NCI-H524 (cell line): ENCODE data around the gene CCDC33.

Experiments used
- DNase-seq, 2 experiments: peaks; one replicate each; lab custom pipeline; 2025; lab: John Stamatoyannopoulos, UW

CCDC33 gene

GRCh38 chr15:74281147-74282133, 45.3 kb downstream of the CCDC33 start:
- no peak for DNase-seq

GRCh38 chr15:74283368-74283767, 47.2 kb downstream of the CCDC33 start:
- peak; percentile 94 to 97 for DNase-seq

GRCh38 chr15:74289671-74290070, 53.5 kb downstream of the CCDC33 start:
- DNase-seq, result no peak

- no peak for DNase-seq
These were observed 54.5 kb downstream of the CCDC33 start for GRCh38 chr15:74290645-74291044.

GRCh38 chr15:74291101-74292071, 55.3 kb downstream of the CCDC33 start:
- DNase-seq, result peak; percentile 90 to 92

- peak in 1 of 2 experiments; percentile 32 for DNase-seq
These were observed 57.1 kb downstream of the CCDC33 start for GRCh38 chr15:74293021-74293810.

- peak; percentile 31 to 59 for DNase-seq
These were observed 57.9 kb downstream of the CCDC33 start for GRCh38 chr15:74294010-74294409.

GRCh38 chr15:74295800-74296199, 59.7 kb downstream of the CCDC33 start:
- no peak for DNase-seq

GRCh38 chr15:74297887-74298286, 61.8 kb downstream of the CCDC33 start:
- DNase-seq, result peak in 1 of 2 experiments; percentile 24

- no peak for DNase-seq
These were observed 64.1 kb downstream of the CCDC33 start for GRCh38 chr15:74300057-74300795.

- DNase-seq, result peak; percentile 79 to 91
These were observed 65.6 kb downstream of the CCDC33 start for GRCh38 chr15:74301583-74302361.

GRCh38 chr15:74302821-74303359, 66.8 kb downstream of the CCDC33 start:
- peak; percentile 41 to 81 for DNase-seq

GRCh38 chr15:74303741-74304309, 67.7 kb downstream of the CCDC33 start:
- DNase-seq, result no peak

GRCh38 chr15:74304431-74304830, 68.3 kb downstream of the CCDC33 start:
- DNase-seq, result peak in 1 of 2 experiments; percentile 45

GRCh38 chr15:74305687-74306086, 69.6 kb downstream of the CCDC33 start:
- DNase-seq, result no peak

GRCh38 chr15:74306781-74307217, 70.7 kb downstream of the CCDC33 start:
- DNase-seq, result no peak

GRCh38 chr15:74307827-74308811, 72.0 kb downstream of the CCDC33 start:
- peak; percentile 92 to 95 for DNase-seq
